Subcutaneous adipose tissue (tissue), 4 donors: ENCODE measurements around the gene GALNT14. TPM values are rescaled to one million over a fixed set of nuclear protein-coding genes. Genes with fewer than 3 reads are reported as not detected.

Source experiments
- CTCF ChIP-seq: fragments of 450-650 bp; IDR thresholded peaks from one replicate; pipeline ENCODE4 v1.5.1; 2016; ENCODE audit warnings: low read depth, mild to moderate bottlenecking, control low read depth, antibody characterized with exemption, moderate library complexity
- total RNA-seq, 4 donors: library from RNA; depleted of rRNA; stranded (reverse); fragments of >200 nt; gene quantifications; one replicate each; pipeline ENCODE4 v1.1.0, GENCODE V29; 2016

GALNT14 gene
- total RNA-seq, 4 donors from 2014 or later = 0.66 to 1.1 (median 0.90) TPM

- TF ChIP-seq CTCF = no peak
Observed at GRCh38 chr2:31163011-31163539, 24.8 kb upstream of the GALNT14 start.

- no peak for TF ChIP-seq CTCF
Observed at GRCh38 chr2:31161637-31162036, 23.4 kb upstream of the GALNT14 start.

- TF ChIP-seq CTCF = no peak
Observed at GRCh38 chr2:31151501-31151900, 13.3 kb upstream of the GALNT14 start.

- no peak for TF ChIP-seq CTCF
Observed at GRCh38 chr2:31150120-31150670, 12.0 kb upstream of the GALNT14 start.

GRCh38 chr2:31148514-31148913, 10.3 kb upstream of the GALNT14 start:
- TF ChIP-seq CTCF = no peak

GRCh38 chr2:31147645-31148044, 9.4 kb upstream of the GALNT14 start:
- TF ChIP-seq CTCF = no peak

GRCh38 chr2:31142110-31142509, 3.9 kb upstream of the GALNT14 start:
- TF ChIP-seq CTCF = no peak
